ENCODE results near the gene C10orf95. TPM values are rescaled to one million over a fixed set of nuclear protein-coding genes. Genes with fewer than 3 reads are reported as not detected.
A peak's percentile ranks its signal among the peaks of the same experiment; 100 is the strongest.

C10orf95 gene
- total and polyA plus RNA-seq, 10 of the 15 experiments (the other 5 are each of a cell fraction or from before 2014, with no cell fraction given): 0.06 to 1.1 (median 0.31) TPM

DNA sequence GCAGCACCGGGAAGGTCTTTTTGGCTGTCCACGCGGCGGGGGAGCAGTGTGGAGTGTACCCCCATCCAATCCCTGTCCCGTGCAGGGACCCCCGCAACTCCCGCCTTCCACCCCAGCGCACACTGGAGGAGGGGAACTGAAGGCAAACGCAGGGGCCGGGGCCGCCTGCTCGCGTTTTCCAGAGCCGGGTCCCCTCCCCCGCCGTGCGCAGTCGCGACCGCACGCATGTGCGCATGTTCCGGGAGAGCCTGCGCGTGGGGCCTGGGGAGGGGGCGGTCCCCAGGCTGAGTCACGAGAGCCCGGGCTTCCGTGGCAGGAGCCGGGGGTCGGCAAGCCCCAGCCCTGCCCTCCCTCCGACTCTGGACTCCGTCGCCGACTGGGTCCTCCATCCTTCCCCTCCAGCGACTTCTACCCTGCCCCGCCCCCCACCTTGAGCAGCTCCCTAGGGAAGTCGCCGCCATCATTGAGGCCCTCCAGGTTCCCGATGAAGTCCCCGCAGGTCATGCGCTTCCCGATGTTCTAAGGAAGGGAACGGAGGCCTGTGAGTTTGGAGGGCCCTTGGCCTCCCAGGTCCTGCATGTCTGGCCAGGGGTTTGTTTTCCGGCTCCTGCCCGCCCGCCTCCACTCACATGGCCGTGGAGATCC, 40.8 kb downstream of the C10orf95 start (continued):
- TF ChIP-seq, protein P1, sequence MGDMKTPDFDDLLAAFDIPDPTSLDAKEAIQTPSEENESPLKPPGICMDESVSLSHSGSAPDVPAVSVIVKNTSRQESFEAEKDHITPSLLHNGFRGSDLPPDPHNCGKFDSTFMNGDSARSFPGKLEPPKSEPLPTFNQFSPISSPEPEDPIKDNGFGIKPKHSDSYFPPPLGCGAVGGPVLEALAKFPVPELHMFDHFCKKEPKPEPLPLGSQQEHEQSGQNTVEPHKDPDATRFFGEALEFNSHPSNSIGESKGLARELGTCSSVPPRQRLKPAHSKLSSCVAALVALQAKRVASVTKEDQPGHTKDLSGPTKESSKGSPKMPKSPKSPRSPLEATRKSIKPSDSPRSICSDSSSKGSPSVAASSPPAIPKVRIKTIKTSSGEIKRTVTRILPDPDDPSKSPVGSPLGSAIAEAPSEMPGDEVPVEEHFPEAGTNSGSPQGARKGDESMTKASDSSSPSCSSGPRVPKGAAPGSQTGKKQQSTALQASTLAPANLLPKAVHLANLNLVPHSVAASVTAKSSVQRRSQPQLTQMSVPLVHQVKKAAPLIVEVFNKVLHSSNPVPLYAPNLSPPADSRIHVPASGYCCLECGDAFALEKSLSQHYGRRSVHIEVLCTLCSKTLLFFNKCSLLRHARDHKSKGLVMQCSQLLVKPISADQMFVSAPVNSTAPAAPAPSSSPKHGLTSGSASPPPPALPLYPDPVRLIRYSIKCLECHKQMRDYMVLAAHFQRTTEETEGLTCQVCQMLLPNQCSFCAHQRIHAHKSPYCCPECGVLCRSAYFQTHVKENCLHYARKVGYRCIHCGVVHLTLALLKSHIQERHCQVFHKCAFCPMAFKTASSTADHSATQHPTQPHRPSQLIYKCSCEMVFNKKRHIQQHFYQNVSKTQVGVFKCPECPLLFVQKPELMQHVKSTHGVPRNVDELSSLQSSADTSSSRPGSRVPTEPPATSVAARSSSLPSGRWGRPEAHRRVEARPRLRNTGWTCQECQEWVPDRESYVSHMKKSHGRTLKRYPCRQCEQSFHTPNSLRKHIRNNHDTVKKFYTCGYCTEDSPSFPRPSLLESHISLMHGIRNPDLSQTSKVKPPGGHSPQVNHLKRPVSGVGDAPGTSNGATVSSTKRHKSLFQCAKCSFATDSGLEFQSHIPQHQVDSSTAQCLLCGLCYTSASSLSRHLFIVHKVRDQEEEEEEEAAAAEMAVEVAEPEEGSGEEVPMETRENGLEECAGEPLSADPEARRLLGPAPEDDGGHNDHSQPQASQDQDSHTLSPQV (IDR thresholded peaks at IDR 0.05): no peak
- TF ChIP-seq EED (IDR thresholded peaks at IDR 0.05; ENCODE audit: low read depth) (no peak), NRF1 (conservative IDR thresholded peaks at IDR 0.05; ENCODE audit: low read depth, low read length) (0 out of 2 replicates have a peak, but pooled peaks have one; percentile 11), BCL11A (IDR thresholded peaks at IDR 0.05; ENCODE audit: low read depth, low read length) (no peak), BHLHE40 (IDR thresholded peaks at IDR 0.05; ENCODE audit: borderline replicate concordance in 1 of 2, low read depth in 2 of 2, low read length in 1 of 2) (peak; percentile 52 to 84; a peak in 3 of 4 replicates), SUPT20H (IDR thresholded peaks at IDR 0.05; ENCODE audit: borderline replicate concordance, control insufficient read depth, low read depth, low read length) (no peak), YY1 (IDR thresholded peaks at IDR 0.05; ENCODE audit: low read depth, low read length) (0 out of 2 replicates have a peak, but pooled peaks have one; percentile 9)
- TF ChIP-seq, protein P2, sequence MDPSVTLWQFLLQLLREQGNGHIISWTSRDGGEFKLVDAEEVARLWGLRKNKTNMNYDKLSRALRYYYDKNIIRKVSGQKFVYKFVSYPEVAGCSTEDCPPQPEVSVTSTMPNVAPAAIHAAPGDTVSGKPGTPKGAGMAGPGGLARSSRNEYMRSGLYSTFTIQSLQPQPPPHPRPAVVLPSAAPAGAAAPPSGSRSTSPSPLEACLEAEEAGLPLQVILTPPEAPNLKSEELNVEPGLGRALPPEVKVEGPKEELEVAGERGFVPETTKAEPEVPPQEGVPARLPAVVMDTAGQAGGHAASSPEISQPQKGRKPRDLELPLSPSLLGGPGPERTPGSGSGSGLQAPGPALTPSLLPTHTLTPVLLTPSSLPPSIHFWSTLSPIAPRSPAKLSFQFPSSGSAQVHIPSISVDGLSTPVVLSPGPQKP (IDR thresholded peaks at IDR 0.05; ENCODE audit: low read depth, low read length): no peak
- TF ChIP-seq, protein P3, sequence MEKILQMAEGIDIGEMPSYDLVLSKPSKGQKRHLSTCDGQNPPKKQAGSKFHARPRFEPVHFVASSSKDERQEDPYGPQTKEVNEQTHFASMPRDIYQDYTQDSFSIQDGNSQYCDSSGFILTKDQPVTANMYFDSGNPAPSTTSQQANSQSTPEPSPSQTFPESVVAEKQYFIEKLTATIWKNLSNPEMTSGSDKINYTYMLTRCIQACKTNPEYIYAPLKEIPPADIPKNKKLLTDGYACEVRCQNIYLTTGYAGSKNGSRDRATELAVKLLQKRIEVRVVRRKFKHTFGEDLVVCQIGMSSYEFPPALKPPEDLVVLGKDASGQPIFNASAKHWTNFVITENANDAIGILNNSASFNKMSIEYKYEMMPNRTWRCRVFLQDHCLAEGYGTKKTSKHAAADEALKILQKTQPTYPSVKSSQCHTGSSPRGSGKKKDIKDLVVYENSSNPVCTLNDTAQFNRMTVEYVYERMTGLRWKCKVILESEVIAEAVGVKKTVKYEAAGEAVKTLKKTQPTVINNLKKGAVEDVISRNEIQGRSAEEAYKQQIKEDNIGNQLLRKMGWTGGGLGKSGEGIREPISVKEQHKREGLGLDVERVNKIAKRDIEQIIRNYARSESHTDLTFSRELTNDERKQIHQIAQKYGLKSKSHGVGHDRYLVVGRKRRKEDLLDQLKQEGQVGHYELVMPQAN (conservative IDR thresholded peaks at IDR 0.05): no peak
- TF ChIP-seq, protein P4, sequence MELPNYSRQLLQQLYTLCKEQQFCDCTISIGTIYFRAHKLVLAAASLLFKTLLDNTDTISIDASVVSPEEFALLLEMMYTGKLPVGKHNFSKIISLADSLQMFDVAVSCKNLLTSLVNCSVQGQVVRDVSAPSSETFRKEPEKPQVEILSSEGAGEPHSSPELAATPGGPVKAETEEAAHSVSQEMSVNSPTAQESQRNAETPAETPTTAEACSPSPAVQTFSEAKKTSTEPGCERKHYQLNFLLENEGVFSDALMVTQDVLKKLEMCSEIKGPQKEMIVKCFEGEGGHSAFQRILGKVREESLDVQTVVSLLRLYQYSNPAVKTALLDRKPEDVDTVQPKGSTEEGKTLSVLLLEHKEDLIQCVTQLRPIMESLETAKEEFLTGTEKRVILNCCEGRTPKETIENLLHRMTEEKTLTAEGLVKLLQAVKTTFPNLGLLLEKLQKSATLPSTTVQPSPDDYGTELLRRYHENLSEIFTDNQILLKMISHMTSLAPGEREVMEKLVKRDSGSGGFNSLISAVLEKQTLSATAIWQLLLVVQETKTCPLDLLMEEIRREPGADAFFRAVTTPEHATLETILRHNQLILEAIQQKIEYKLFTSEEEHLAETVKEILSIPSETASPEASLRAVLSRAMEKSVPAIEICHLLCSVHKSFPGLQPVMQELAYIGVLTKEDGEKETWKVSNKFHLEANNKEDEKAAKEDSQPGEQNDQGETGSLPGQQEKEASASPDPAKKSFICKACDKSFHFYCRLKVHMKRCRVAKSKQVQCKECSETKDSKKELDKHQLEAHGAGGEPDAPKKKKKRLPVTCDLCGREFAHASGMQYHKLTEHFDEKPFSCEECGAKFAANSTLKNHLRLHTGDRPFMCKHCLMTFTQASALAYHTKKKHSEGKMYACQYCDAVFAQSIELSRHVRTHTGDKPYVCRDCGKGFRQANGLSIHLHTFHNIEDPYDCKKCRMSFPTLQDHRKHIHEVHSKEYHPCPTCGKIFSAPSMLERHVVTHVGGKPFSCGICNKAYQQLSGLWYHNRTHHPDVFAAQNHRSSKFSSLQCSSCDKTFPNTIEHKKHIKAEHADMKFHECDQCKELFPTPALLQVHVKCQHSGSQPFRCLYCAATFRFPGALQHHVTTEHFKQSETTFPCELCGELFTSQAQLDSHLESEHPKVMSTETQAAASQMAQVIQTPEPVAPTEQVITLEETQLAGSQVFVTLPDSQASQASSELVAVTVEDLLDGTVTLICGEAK (IDR thresholded peaks at IDR 0.05; ENCODE audit: borderline replicate concordance): no peak
- TF ChIP-seq, protein P5, sequence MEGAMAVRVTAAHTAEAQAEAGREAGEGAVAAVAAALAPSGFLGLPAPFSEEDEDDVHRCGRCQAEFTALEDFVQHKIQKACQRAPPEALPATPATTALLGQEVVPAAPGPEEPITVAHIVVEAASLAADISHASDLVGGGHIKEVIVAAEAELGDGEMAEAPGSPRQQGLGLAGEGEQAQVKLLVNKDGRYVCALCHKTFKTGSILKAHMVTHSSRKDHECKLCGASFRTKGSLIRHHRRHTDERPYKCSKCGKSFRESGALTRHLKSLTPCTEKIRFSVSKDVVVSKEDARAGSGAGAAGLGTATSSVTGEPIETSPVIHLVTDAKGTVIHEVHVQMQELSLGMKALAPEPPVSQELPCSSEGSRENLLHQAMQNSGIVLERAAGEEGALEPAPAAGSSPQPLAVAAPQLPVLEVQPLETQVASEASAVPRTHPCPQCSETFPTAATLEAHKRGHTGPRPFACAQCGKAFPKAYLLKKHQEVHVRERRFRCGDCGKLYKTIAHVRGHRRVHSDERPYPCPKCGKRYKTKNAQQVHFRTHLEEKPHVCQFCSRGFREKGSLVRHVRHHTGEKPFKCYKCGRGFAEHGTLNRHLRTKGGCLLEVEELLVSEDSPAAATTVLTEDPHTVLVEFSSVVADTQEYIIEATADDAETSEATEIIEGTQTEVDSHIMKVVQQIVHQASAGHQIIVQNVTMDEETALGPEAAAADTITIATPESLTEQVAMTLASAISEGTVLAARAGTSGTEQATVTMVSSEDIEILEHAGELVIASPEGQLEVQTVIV (IDR thresholded peaks at IDR 0.05; ENCODE audit: borderline replicate concordance, partially characterized antibody): no peak
